OCI-LY7 (cell line): ENCODE data around the gene LRRC26. TPM values are rescaled to one million over a fixed set of nuclear protein-coding genes. Genes with fewer than 3 reads are reported as not detected.

Source experiments
- BruUV-seq: library from RNA; stranded (reverse); fragments of 400-500 nt; replicated peaks from 2 replicates; lab custom pipeline; 2021; lab: Mats Ljungman, UMichigan
- CTCF ChIA-PET: fragments of 300-600 bp; sonication (Branson Sonifier 250); formaldehyde crosslinking; loops from one replicate; lab custom pipeline; 2022; ENCODE audit warnings: antibody characterized with exemption; ENCODE audit not compliant: unreplicated experiment; lab: Charles Lee
- POLR2A ChIA-PET: fragments of 300-600 bp; sonication (Branson Sonifier 250); formaldehyde crosslinking; loops from one replicate; lab custom pipeline; 2022; ENCODE audit warnings: antibody characterized with exemption; lab: Charles Lee
- DNase-seq: peaks from one replicate; pipeline ENCODE4 v3.0.0-alpha.2; 2015; ENCODE audit warnings: low spot score
- H2AFZ ChIP-seq: fragments of 200-600 bp; sonication (generic), shearing (Covaris generic); 2 replicates; pipeline ENCODE4 v1.6.1; 2014; ENCODE audit warnings: mild to moderate bottlenecking, antibody characterized with exemption, low read length, moderate library complexity
- H3K27ac ChIP-seq: fragments of 200-600 bp; sonication (generic); 2 replicates; pipeline ENCODE4 v1.5.1; 2014; ENCODE audit warnings: mixed run types, low read depth, mild to moderate bottlenecking, moderate library complexity, low read length, inconsistent platforms; ENCODE audit not compliant: poor library complexity, severe bottlenecking
- H3K36me3 ChIP-seq: fragments of 200-600 bp; sonication (generic); 2 replicates; pipeline ENCODE4 v1.6.1; 2014; ENCODE audit warnings: mild to moderate bottlenecking, antibody characterized with exemption, low read length, moderate library complexity, mixed read lengths; ENCODE audit not compliant: insufficient read depth
- H3K4me1 ChIP-seq: fragments of 200-600 bp; sonication (generic); 2 replicates; pipeline ENCODE4 v1.5.1; 2014; ENCODE audit warnings: mild to moderate bottlenecking, low read length; ENCODE audit not compliant: insufficient read depth, poor library complexity, severe bottlenecking
- H3K4me2 ChIP-seq: fragments of 200-600 bp; sonication (generic); 2 replicates; pipeline ENCODE4 v1.6.1; 2014; ENCODE audit warnings: mild to moderate bottlenecking, low read length
- H3K4me3 ChIP-seq: fragments of 200-600 bp; sonication (generic); 2 replicates; pipeline ENCODE4 v1.5.1; 2014; ENCODE audit warnings: mild to moderate bottlenecking, low read depth, low read length; ENCODE audit not compliant: poor library complexity, severe bottlenecking
- H3K79me2 ChIP-seq: fragments of 200-600 bp; sonication (generic); 2 replicates; pipeline ENCODE4 v1.6.1; 2016; ENCODE audit warnings: low read depth, mild to moderate bottlenecking, low read length, moderate library complexity, mixed read lengths; ENCODE audit not compliant: insufficient read depth
- H3K9me2 ChIP-seq: fragments of 200-600 bp; sonication (generic); 2 replicates; pipeline ENCODE4 v1.6.1; 2016; ENCODE audit warnings: mild to moderate bottlenecking, low read length, mixed read lengths; ENCODE audit not compliant: insufficient read depth
- H3K9me3 ChIP-seq: fragments of 200-600 bp; sonication (generic); 2 replicates; pipeline ENCODE4 v1.6.1; 2014; ENCODE audit warnings: mild to moderate bottlenecking, mixed run types, low read length, mixed read lengths
- H4K20me1 ChIP-seq: fragments of 200-600 bp; sonication (generic); 2 replicates; pipeline ENCODE4 v1.6.1; 2014; ENCODE audit warnings: mild to moderate bottlenecking, antibody characterized with exemption, low read length, moderate library complexity, mixed read lengths; ENCODE audit not compliant: insufficient read depth
- EZH2phosphoT487 ChIP-seq: fragments of 200-600 bp; sonication (generic); IDR thresholded peaks from 2 replicates; pipeline ENCODE4 v1.6.1; 2018; ENCODE audit warnings: low read depth, borderline replicate concordance, mild to moderate bottlenecking, mixed run types, antibody characterized with exemption, low read length, moderate library complexity, mixed read lengths
- intact Hi-C: fragments of 100-400 bp; cut with micrococcal nuclease; formaldehyde crosslinking; loops from one replicate; pipeline ENCODE4 v1.10.0; 2022; ENCODE audit not compliant: unreplicated experiment
- total RNA-seq, 2 experiments: library from RNA; depleted of rRNA in 1 of 2; stranded (reverse); fragments of >200 nt in 1 of 2; shearing (Covaris generic) in 1 of 2; gene quantifications; 2 replicates each; pipeline ENCODE4 v1.2.3, GENCODE V29; 2014 to 2022
- TF ChIP-seq, protein P1 (sequence below): fragments of 200-600 bp; sonication (generic); conservative IDR thresholded peaks from 2 replicates; pipeline ENCODE4 v1.5.1; 2014; ENCODE audit warnings: mild to moderate bottlenecking, antibody characterized with exemption, low read length, moderate library complexity, mixed read lengths

Gene LRRC26
- total RNA-seq, 2 experiments from 2014 or later, result not detected

DNA sequence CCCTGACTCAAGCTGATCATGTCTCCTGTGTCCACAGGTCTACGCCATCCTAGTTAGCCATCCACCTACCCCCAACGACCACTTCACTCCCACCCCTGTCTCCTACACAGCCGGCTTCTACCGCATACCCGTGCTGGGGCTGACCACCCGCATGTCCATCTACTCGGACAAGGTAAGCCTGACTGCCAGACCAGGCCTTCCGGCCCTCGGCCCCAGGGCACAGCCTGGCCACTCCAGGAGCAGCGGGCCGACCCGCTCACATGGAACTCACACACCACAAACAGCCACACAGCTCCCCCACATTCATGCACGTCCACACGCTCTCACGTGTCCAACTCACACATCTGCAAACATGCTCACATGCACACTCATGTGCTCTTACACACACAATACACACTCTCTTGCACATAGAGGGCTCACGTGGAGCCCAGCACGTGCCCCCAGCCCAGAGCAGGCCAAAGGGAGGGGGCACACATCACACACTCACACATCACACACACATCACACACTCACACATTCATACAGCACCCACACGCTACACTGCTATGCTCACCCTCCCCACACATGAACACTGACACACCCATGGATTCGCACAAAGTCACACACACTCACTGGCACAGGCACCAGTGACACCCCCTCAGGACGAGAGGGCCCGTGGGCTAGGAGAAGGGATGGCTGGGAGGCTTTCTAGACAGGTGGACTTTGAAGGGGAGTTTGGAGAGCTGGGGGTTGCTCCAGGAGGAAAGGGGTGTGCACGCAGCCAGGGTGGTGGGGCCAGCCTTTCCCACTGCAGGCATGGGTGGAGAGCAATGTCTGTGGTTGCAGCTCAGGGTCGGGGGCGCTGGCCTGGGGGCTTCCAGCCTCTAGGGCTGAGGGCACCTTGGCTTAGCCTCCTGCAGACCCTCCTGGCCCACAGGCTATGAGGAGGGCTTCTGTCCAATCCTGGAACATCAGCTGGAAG lies 27.6 kb downstream of the LRRC26 start:
- no peak overlapping the region for H3K27ac ChIP-seq
- intact Hi-C loops, result no loop called here
- H3K9me3 ChIP-seq, result no peaks in the 10 kb centered on the region
- BruUV-seq, result no TSS peak
- CTCF ChIA-PET, result no interaction called here
- no peak overlapping the region for H3K4me3 ChIP-seq
- no peak for DNase-seq
- POLR2A ChIA-PET, result no interaction called here
- TF ChIP-seq EZH2phosphoT487, result no peak
- TF ChIP-seq, protein P1, sequence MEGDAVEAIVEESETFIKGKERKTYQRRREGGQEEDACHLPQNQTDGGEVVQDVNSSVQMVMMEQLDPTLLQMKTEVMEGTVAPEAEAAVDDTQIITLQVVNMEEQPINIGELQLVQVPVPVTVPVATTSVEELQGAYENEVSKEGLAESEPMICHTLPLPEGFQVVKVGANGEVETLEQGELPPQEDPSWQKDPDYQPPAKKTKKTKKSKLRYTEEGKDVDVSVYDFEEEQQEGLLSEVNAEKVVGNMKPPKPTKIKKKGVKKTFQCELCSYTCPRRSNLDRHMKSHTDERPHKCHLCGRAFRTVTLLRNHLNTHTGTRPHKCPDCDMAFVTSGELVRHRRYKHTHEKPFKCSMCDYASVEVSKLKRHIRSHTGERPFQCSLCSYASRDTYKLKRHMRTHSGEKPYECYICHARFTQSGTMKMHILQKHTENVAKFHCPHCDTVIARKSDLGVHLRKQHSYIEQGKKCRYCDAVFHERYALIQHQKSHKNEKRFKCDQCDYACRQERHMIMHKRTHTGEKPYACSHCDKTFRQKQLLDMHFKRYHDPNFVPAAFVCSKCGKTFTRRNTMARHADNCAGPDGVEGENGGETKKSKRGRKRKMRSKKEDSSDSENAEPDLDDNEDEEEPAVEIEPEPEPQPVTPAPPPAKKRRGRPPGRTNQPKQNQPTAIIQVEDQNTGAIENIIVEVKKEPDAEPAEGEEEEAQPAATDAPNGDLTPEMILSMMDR, result no peak
- H4K20me1 ChIP-seq, result no peaks in the 10 kb centered on the region
- no peaks in the 10 kb centered on the region for H3K9me2 ChIP-seq
- no peak overlapping the region for H3K4me2 ChIP-seq
- H2AFZ ChIP-seq, result no peak overlapping the region
- no peaks in the 10 kb centered on the region for H3K79me2 ChIP-seq
- no peaks in the 10 kb centered on the region for H3K36me3 ChIP-seq
- H3K4me1 ChIP-seq, result peaks cover 8% of the 10 kb centered on the region

DNA sequence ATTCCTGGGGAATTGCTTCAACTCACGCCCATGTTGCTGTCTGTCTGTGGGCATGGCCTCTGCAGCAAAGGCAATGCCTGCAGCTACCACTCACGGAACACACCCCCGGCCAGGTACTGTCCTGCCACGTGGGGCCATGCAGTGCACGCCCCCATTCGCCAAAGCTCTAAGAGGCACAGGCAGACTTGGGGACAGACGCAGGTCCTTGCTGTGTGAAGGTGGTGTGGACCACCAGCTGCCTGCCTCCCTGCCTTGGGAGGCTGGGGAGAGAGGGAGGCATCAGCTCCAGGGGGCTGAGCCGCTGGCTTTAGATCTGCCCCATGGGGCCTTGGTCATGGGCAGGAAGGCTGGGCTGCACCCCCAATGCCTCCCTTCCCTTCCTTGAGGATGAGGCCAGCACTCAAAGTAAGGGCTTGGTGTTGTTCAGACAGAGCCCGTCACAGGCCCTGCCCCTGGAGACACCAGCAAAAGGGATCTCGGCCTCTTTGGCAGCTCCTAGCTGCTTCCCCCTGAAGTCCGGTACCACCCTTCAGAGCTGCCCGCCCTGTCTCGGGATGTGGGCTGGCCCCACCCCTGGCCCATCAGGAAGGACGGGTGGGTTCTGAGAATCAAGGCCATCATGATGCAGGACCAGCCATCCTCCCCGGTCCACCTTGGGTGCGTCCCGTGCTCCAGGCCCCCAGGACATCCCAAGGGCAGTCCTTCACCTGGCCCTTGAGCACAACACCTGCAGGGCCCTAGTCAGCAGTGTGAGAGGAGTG lies 28.6 kb downstream of the LRRC26 start:
- CTCF ChIA-PET, result no interaction called here
- Histone ChIP-seq H3K79me2 (no peaks in the 10 kb centered on the region), H3K4me3 (no peak overlapping the region), H3K4me2 (no peak overlapping the region), H3K9me3 (no peaks in the 10 kb centered on the region), H2AFZ (no peak overlapping the region), H3K9me2 (no peaks in the 10 kb centered on the region), H4K20me1 (no peaks in the 10 kb centered on the region), H3K27ac (no peak overlapping the region), H3K36me3 (no peaks in the 10 kb centered on the region), H3K4me1 (peaks cover 18% of the 10 kb centered on the region)
- TF ChIP-seq EZH2phosphoT487, result no peak
- TF ChIP-seq, protein P1, result no peak
- DNase-seq, result no peak
- POLR2A ChIA-PET, result interaction anchor here (1.0 kb wide), 1 partner anchor 12 kb away, joined by 4 read pairs; no protein-coding TSS in a partner anchor
- no TSS peak for BruUV-seq
- intact Hi-C loops, result no loop called here
